CD14-positive monocyte (primary cell): ENCODE data around the gene ATP5F1A. TPM values are rescaled to one million over a fixed set of nuclear protein-coding genes. Genes with fewer than 3 reads are reported as not detected.

Source experiments
- DNase-seq, 3 donors: peaks; one replicate each; pipeline ENCODE4 v3.0.0-alpha.2; 2011 to 2022
- H2AFZ ChIP-seq: 2 replicates; pipeline ENCODE4 v1.6.0; 2012; ENCODE audit warnings: mild to moderate bottlenecking, low read depth, low read length, inconsistent platforms; ENCODE audit not compliant: insufficient read depth, poor library complexity, severe bottlenecking
- H3K27ac ChIP-seq, 2 donors: 1 replicate in 1 of 2; 2 replicates in 1 of 2; pipeline ENCODE4 v1.5.1; 2012 to 2013; ENCODE audit warnings: low read length in 2 of 2, control low read depth in 1 of 2, inconsistent platforms in 1 of 2, low read depth in 1 of 2, mild to moderate bottlenecking in 1 of 2
- H3K27me3 ChIP-seq, 2 donors: one replicate each; pipeline versions ENCODE4 v1.6.0 to v1.6.1; 2011 to 2013; ENCODE audit warnings: low read length in 2 of 2; ENCODE audit not compliant: control insufficient read depth in 2 of 2, insufficient read depth in 2 of 2
- H3K36me3 ChIP-seq, 2 donors: replicated peaks in 1 of 2; 1 replicate in 1 of 2; 2 replicates in 1 of 2; pipeline versions ENCODE4 v1.5.1 to v1.6.1; 2012 to 2013; ENCODE audit warnings: low read length in 2 of 2, control low read depth in 1 of 2, inconsistent platforms in 1 of 2, mild to moderate bottlenecking in 1 of 2; ENCODE audit not compliant: insufficient read depth in 2 of 2, control insufficient read depth in 1 of 2
- H3K4me1 ChIP-seq, 2 donors: 1 replicate in 1 of 2; 2 replicates in 1 of 2; pipeline versions ENCODE4 v1.5.1 to v1.6.1; 2012 to 2013; ENCODE audit warnings: low read length in 2 of 2, control low read depth in 1 of 2, inconsistent platforms in 1 of 2, mild to moderate bottlenecking in 1 of 2, moderate library complexity in 1 of 2; ENCODE audit not compliant: insufficient read depth in 2 of 2, control insufficient read depth in 1 of 2
- H3K4me2 ChIP-seq: replicated peaks from 2 replicates; pipeline ENCODE3; 2012; ENCODE audit warnings: low read length, moderate library complexity, mild to moderate bottlenecking; ENCODE audit not compliant: poor library complexity, severe bottlenecking; ENCODE audit errors: extremely low read depth
- H3K4me3 ChIP-seq, 3 experiments: fragments of 200-600 bp in 1 of 3; sonication (generic) in 1 of 3; replicated peaks in 1 of 3; 1 replicate in 2 of 3; 2 replicates in 1 of 3; pipeline ENCODE4 v1.5.1; 2011 to 2013; ENCODE audit warnings: low read length in 3 of 3, mild to moderate bottlenecking in 3 of 3, control low read depth in 2 of 3, low read depth in 2 of 3, inconsistent platforms in 1 of 3, moderate library complexity in 1 of 3
- H3K79me2 ChIP-seq: 2 replicates; pipeline ENCODE4 v1.6.0; 2012; ENCODE audit warnings: mild to moderate bottlenecking, control low read depth, inconsistent platforms, low read length, moderate library complexity; ENCODE audit not compliant: insufficient read depth
- H3K9ac ChIP-seq: 2 replicates; pipeline ENCODE4 v1.6.0; 2017; ENCODE audit warnings: low read length, mild to moderate bottlenecking; ENCODE audit not compliant: insufficient read depth, poor library complexity, severe bottlenecking
- H3K9me3 ChIP-seq, 2 donors: replicated peaks in 1 of 2; 1 replicate in 1 of 2; 2 replicates in 1 of 2; pipeline versions ENCODE4 v1.5.1 to v1.6.1; 2012 to 2013; ENCODE audit warnings: low read length in 2 of 2, control low read depth in 1 of 2; ENCODE audit not compliant: control insufficient read depth in 1 of 2, insufficient read depth in 1 of 2
- H4K20me1 ChIP-seq: 2 replicates; pipeline ENCODE4 v1.6.0; 2012; ENCODE audit warnings: mild to moderate bottlenecking, low read length, control low read depth, moderate library complexity; ENCODE audit not compliant: insufficient read depth
- H3K27ac Mint-ChIP-seq, 7 donors: one replicate each; pipeline ENCODE4 v1.8.0; 2020; ENCODE audit warnings: mild to moderate bottlenecking in 7 of 7, mixed read lengths in 7 of 7, moderate library complexity in 6 of 7, inconsistent platforms in 2 of 7
- H3K27me3 Mint-ChIP-seq, 3 donors: one replicate each; pipeline ENCODE4 v1.8.0; 2021 to 2022; ENCODE audit warnings: low read depth in 3 of 3, mild to moderate bottlenecking in 3 of 3, mixed read lengths in 3 of 3, moderate library complexity in 3 of 3, inconsistent platforms in 1 of 3
- H3K36me3 Mint-ChIP-seq, 2 donors: one replicate each; pipeline ENCODE4 v1.8.0; 2020; ENCODE audit warnings: mixed read lengths in 2 of 2, inconsistent platforms in 1 of 2, mild to moderate bottlenecking in 1 of 2
- H3K4me1 Mint-ChIP-seq: one replicate; pipeline ENCODE4 v1.8.0; 2020; ENCODE audit warnings: mild to moderate bottlenecking, mixed read lengths
- H3K4me3 Mint-ChIP-seq, 2 donors: one replicate each; pipeline ENCODE4 v1.8.0; 2020; ENCODE audit warnings: mild to moderate bottlenecking in 2 of 2, mixed read lengths in 2 of 2, moderate library complexity in 1 of 2
- H3K9me3 Mint-ChIP-seq, 7 donors: one replicate each; pipeline ENCODE4 v1.8.0; 2020 to 2022; ENCODE audit warnings: mixed read lengths in 7 of 7, mild to moderate bottlenecking in 6 of 7, moderate library complexity in 6 of 7, inconsistent platforms in 2 of 7
- WGBS: methylation state at CpG from one replicate; pipeline ENCODE4 v1.1.5; 2013; ENCODE audit warnings: missing lambda C conversion rate; ENCODE audit not compliant: insufficient coverage; 5-methylcytosine and 5-hydroxymethylcytosine counted together
- intact Hi-C, 2 donors: fragments of 100-400 bp; cut with micrococcal nuclease; formaldehyde crosslinking; loops; one replicate each; pipeline versions ENCODE4 v1.15.0 to v1.15.1; 2023
- polyA plus RNA-seq, 3 donors: library from polyadenylated mRNA; depleted of rRNA in 1 of 3; unstranded in 2 of 3; stranded (reverse) in 1 of 3; fragments of 300-500 nt in 2 of 3; fragments of >200 nt in 1 of 3; fragmentation: Illumina TruSeq in 2 of 3; gene quantifications; 1 replicate in 2 of 3; 2 replicates in 1 of 3; pipeline ENCODE4 v1.2.3, GENCODE V29; 2012 to 2021
- TF ChIP-seq, protein P1 (sequence below): fragments of 200-600 bp; IDR thresholded peaks from one replicate; pipeline ENCODE4 v1.8.0; 2022; ENCODE audit warnings: antibody characterized with exemption, mild to moderate bottlenecking

The ATP5F1A gene
- polyA plus RNA-seq, 3 donors, result 251 to 553 (median 524) TPM

- no peaks in the 10 kb centered on the region for H3K27me3 ChIP-seq
- Mint-ChIP-seq H3K9me3 (peaks cover 0 to 1% (median 0%) of the 10 kb centered on the region in 7 donors), H3K27me3 (no peaks in the 10 kb centered on the region), H3K36me3 (peaks cover 10 to 12% of the 10 kb centered on the region in 2 donors), H3K27ac (peak overlapping the region in 1 of 7 donors; percentile 43), H3K4me3 (peak overlapping the region in 1 of 2 donors; percentile 15), H3K4me1 (peaks cover 55% of the 10 kb centered on the region)
- H3K4me1 ChIP-seq, result peaks cover 29 to 35% of the 10 kb centered on the region in 2 donors
- intact Hi-C loops, result no loop called here
- peaks cover 93% of the 10 kb centered on the region for H3K79me2 ChIP-seq
- peaks cover 84% of the 10 kb centered on the region for H4K20me1 ChIP-seq
- no peak overlapping the region for H3K9ac ChIP-seq
- H2AFZ ChIP-seq, result no peak overlapping the region
- no peaks in the 10 kb centered on the region for H3K9me3 ChIP-seq
- TF ChIP-seq, protein P1, sequence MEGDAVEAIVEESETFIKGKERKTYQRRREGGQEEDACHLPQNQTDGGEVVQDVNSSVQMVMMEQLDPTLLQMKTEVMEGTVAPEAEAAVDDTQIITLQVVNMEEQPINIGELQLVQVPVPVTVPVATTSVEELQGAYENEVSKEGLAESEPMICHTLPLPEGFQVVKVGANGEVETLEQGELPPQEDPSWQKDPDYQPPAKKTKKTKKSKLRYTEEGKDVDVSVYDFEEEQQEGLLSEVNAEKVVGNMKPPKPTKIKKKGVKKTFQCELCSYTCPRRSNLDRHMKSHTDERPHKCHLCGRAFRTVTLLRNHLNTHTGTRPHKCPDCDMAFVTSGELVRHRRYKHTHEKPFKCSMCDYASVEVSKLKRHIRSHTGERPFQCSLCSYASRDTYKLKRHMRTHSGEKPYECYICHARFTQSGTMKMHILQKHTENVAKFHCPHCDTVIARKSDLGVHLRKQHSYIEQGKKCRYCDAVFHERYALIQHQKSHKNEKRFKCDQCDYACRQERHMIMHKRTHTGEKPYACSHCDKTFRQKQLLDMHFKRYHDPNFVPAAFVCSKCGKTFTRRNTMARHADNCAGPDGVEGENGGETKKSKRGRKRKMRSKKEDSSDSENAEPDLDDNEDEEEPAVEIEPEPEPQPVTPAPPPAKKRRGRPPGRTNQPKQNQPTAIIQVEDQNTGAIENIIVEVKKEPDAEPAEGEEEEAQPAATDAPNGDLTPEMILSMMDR, result no peak
- H3K36me3 ChIP-seq, result no peaks in the 10 kb centered on the region
- WGBS, result 20% methylated on average over 1 of the region's 4 CpGs
- DNase-seq, result no peak
- H3K4me3 ChIP-seq, result no peak overlapping the region
- no peak overlapping the region for H3K4me2 ChIP-seq
- H3K27ac ChIP-seq, result no peak overlapping the region
These were observed 42.3 kb downstream of the ATP5F1A start for GRCh38 chr18:46055838-46056230.

DNA sequence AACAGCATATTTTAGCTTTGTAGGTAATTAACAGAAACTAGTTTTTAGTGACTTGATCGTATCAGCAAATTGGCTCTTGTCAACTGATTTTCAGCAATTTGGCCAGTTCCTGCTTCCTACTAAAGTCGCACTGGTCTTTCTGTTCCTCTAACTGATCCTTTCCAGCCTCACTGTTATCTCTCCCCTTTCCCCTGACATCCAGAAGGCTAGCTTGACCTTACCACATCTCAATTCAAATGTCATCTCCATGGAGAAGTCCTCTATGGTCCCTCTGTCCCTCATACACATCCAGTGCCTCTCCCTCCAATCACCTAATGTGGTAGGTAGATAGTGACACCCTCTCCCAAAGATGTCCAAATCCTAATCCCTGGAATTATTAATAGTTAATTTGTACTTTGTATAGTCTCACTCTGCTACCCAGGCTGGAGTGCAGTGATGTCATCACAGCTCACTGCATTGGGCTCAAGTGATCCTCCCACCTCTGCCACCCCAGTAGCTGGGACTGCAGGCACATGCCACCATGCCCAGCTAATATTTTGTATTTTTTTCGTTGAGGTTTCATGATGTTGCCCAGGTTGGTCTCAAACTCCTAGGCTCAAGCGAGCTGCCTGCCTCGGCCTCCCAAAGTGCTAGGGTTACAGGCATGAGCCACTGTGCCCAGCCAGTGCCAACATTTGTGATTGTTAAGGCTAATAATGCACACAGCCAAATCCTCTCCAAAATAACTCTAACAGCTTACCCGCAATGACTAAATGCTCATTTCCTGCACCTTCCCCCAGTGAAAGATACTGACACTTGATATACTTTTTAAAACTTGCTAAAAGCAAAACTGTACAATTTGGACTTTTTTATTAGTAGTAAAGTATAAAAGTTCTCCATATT lies 42.9 kb downstream of the ATP5F1A start:
- H3K9me3 Mint-ChIP-seq, result peaks cover 0 to 1% (median 0%) of the 10 kb centered on the region in 7 donors
- Histone ChIP-seq H3K4me1 (peaks cover 22 to 28% of the 10 kb centered on the region in 2 donors), H2AFZ (no peak overlapping the region), H3K79me2 (peaks cover 93% of the 10 kb centered on the region), H3K36me3 (no peaks in the 10 kb centered on the region), H4K20me1 (peaks cover 84% of the 10 kb centered on the region), H3K9ac (no peak overlapping the region), H3K9me3 (no peaks in the 10 kb centered on the region), H3K4me3 (no peak overlapping the region), H3K27ac (peak overlapping the region in 1 of 2 donors; percentile 6), H3K27me3 (no peaks in the 10 kb centered on the region), H3K4me2 (no peak overlapping the region)
- WGBS, result 18% methylated on average over 3 of the region's 6 CpGs
- H3K4me1 Mint-ChIP-seq, result peaks cover 48% of the 10 kb centered on the region
- peak overlapping the region in 5 of 7 donors; percentile 17 to 85 (median 55) for H3K27ac Mint-ChIP-seq
- H3K4me3 Mint-ChIP-seq, result peak overlapping the region in 1 of 2 donors; percentile 28
- H3K27me3 Mint-ChIP-seq, result no peaks in the 10 kb centered on the region
- intact Hi-C loops, result no loop called here
- TF ChIP-seq, protein P1, result no peak
- no peak for DNase-seq
- H3K36me3 Mint-ChIP-seq, result peaks cover 10 to 12% of the 10 kb centered on the region in 2 donors
